Measurements from ENCODE around the gene EML4. TPM values are rescaled to one million over a fixed set of nuclear protein-coding genes. Genes with fewer than 3 reads are reported as not detected.

The EML4 gene
- 35.0 and 45.8 TPM in 2 replicates for polyA plus RNA-seq (2012; rRNA removed)
- polyA plus RNA-seq (2012; cell fraction: cytosol; rRNA removed), result 45.2 and 45.3 TPM in 2 replicates
- polyA plus RNA-seq (2012; cell fraction: nucleus; rRNA removed), result 61.1 and 88.5 TPM in 2 replicates

DNA sequence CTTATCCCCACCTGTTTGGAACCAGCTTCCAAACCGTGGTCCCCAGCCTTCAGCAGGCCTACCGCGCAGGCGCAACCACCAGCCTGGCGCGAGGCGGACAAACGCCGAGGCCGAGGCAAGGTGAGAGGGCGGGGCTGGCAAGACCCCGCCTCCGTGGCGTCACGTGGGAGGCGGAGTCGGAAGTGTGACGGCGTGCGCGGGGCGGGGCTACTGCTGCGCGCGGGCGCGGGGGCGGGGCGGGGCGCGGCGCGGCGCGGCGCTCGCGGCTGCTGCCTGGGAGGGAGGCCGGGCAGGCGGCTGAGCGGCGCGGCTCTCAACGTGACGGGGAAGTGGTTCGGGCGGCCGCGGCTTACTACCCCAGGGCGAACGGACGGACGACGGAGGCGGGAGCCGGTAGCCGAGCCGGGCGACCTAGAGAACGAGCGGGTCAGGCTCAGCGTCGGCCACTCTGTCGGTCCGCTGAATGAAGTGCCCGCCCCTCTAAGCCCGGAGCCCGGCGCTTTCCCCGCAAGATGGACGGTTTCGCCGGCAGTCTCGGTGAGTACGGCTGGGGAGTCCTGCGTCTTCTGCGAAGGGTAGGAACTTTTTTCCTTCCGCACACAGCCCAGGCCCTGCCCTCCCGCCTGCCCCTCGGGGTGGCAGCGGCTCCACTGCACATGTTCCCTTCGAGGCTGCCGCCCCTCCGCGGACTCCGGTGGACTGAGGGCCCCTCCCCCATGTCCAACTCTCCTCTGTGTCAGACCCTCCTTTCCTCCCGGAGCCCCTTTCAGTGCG is at the start of gene EML4:
Gene EML4 (plus strand): TSS at position 254 of the 774 bp plus-strand sequence. CDS start 259 bp downstream, at position 513.
- Histone ChIP-seq H3K4me2 (peak within 1 kb of the TSS; percentile 87), H3K27me3 (ENCODE audit: insufficient read depth) (no peaks in the 10 kb centered on the region), H3K4me3 (ENCODE audit: low read depth in 2 of 2, low read length in 1 of 2) (peak within 1 kb of the TSS; percentile 81 to 100), H3K4me1 (ENCODE audit: control insufficient read depth in 1 of 2, insufficient read depth in 2 of 2, low read depth in 1 of 2, low read length in 1 of 2) (peaks cover 16 to 24% of the 10 kb centered on the region in 2 experiments; a peak in 3 of 4 replicates), H2AFZ (ENCODE audit: low read depth) (peak within 1 kb of the TSS; percentile 84), H3K27ac (ENCODE audit: low read depth in 2 of 2, low read length in 1 of 2) (peak within 1 kb of the TSS; percentile 72 to 92), H3K36me3 (replicated peaks in 1 of 2; ENCODE audit: control insufficient read depth in 1 of 2, insufficient read depth in 2 of 2, low read length in 1 of 2) (no peaks in the 10 kb centered on the region), H3K9me2 (no peaks in the 10 kb centered on the region), H3K9me3 (no peaks in the 10 kb centered on the region), H4K20me1 (ENCODE audit: insufficient read depth) (peaks cover 20% of the 10 kb centered on the region), H3K79me2 (ENCODE audit: insufficient read depth) (peaks cover 48% of the 10 kb centered on the region), H3K9ac (peak within 1 kb of the TSS; percentile 76), H3F3A (replicated peaks; ENCODE audit: insufficient read depth) (no peaks in the 10 kb centered on the region)
- 4% methylated on average over 38 of the region's 88 CpGs for WGBS (ENCODE audit: low lambda C conversion rate)
- CTCF ChIA-PET, result interaction anchor here (0.5 to 4.7 kb wide), 8 partner anchors 12 to 300 kb away, joined by 3 to 32 read pairs (median 4); no protein-coding TSS in a partner anchor
- POLR2A ChIA-PET, result interaction anchor here (0.6 to 1.2 kb wide), 3 partner anchors 13 to 36 kb away, joined by 3 to 7 read pairs (median 3); no protein-coding TSS in a partner anchor
- TF ChIP-seq FOXJ3 (CRISPR knock-in tag; IDR thresholded peaks at IDR 0.05) (0 out of 2 replicates have a peak, but pooled peaks have one; percentile 11), YY1 (IDR thresholded peaks at IDR 0.05; ENCODE audit: low read depth) (peak; percentile 76), USF2 (IDR thresholded peaks at IDR 0.05; ENCODE audit: borderline replicate concordance, low read depth, low read length) (peak; percentile 81), SIN3A (IDR thresholded peaks at IDR 0.05; ENCODE audit: borderline replicate concordance, low read depth, low read length) (peak; percentile 75; the same call in 1 of the 2 replicates), NRF1 (IDR thresholded peaks at IDR 0.05; ENCODE audit: low read depth, low read length) (peak; percentile 82), MAX (IDR thresholded peaks at IDR 0.05; ENCODE audit: low read depth) (peak; percentile 96), TAF1 (IDR thresholded peaks at IDR 0.05; ENCODE audit: borderline replicate concordance, low read depth, low read length) (0 out of 2 replicates have a peak, but pooled peaks have one; percentile 34), TCF12 (IDR thresholded peaks at IDR 0.05) (no peak), MXI1 (IDR thresholded peaks at IDR 0.05; ENCODE audit: low read depth, low read length) (peak; percentile 85), GATA2 (CRISPR knock-in tag; IDR thresholded peaks at IDR 0.05) (no peak), RCOR1 (IDR thresholded peaks at IDR 0.05; ENCODE audit: low read length) (no peak), FOSL2 (IDR thresholded peaks at IDR 0.05; ENCODE audit: borderline replicate concordance, low read depth) (no peak), SMC3 (IDR thresholded peaks at IDR 0.05; ENCODE audit: low read depth, low read length) (peak; percentile 5; the same call in 1 of the 2 replicates), FOXM1 (IDR thresholded peaks at IDR 0.05; ENCODE audit: low read depth) (no peak), CHD2 (IDR thresholded peaks at IDR 0.05; ENCODE audit: low read length, partially characterized antibody) (peak; percentile 52), ELF1 (IDR thresholded peaks at IDR 0.05) (no peak), RAD21 (IDR thresholded peaks at IDR 0.05; ENCODE audit: low read length) (0 out of 2 replicates have a peak, but pooled peaks have one; percentile 8), POLR2AphosphoS5 (IDR thresholded peaks at IDR 0.05; ENCODE audit: low read depth, low read length) (peak; percentile 85)
- TF ChIP-seq, protein P1, sequence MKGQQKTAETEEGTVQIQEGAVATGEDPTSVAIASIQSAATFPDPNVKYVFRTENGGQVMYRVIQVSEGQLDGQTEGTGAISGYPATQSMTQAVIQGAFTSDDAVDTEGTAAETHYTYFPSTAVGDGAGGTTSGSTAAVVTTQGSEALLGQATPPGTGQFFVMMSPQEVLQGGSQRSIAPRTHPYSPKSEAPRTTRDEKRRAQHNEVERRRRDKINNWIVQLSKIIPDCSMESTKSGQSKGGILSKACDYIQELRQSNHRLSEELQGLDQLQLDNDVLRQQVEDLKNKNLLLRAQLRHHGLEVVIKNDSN (IDR thresholded peaks at IDR 0.05; ENCODE audit: borderline replicate concordance, low read depth), result peak; percentile 91
- TF ChIP-seq, protein P2, sequence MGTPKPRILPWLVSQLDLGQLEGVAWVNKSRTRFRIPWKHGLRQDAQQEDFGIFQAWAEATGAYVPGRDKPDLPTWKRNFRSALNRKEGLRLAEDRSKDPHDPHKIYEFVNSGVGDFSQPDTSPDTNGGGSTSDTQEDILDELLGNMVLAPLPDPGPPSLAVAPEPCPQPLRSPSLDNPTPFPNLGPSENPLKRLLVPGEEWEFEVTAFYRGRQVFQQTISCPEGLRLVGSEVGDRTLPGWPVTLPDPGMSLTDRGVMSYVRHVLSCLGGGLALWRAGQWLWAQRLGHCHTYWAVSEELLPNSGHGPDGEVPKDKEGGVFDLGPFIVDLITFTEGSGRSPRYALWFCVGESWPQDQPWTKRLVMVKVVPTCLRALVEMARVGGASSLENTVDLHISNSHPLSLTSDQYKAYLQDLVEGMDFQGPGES (IDR thresholded peaks at IDR 0.05; ENCODE audit: low read depth, low read length), result no peak
- DNase-seq, result peak; percentile 98

Data from SK-N-SH (cell line).